Measurements from ENCODE around the gene ARID1B. TPM values are rescaled to one million over a fixed set of nuclear protein-coding genes. Genes with fewer than 3 reads are reported as not detected.

The ARID1B gene
- total and polyA plus RNA-seq, 10 of the 15 experiments (the other 5 are each of a cell fraction or from before 2014, with no cell fraction given) = 24.7 to 133 (median 54.6) TPM

GRCh38 chr6:157223511-157223910 is 446.3 kb downstream of the ARID1B start:
- H3K27ac ChIP-seq (ENCODE audit: control insufficient read depth, insufficient read depth) = no peak overlapping the region

More at GRCh38 chr6:157223511-157223910, 446.3 kb downstream of the ARID1B start:
- CTCF ChIA-PET = interaction anchor here (1.0 to 1.7 kb wide), 3 partner anchors 12 to 20 kb away, joined by 3 to 5 read pairs (median 3); no protein-coding TSS in a partner anchor
- H2AFZ ChIP-seq (ENCODE audit: control insufficient read depth, low read depth, low read length) = no peak overlapping the region
- in situ Hi-C loops (cut with MboI) (no loop called here), intact Hi-C loops (cut with micrococcal nuclease; ENCODE audit: unreplicated experiment) (no loop called here)
- no peaks in the 10 kb centered on the region for H3K36me3 ChIP-seq (ENCODE audit: control insufficient read depth in 2 of 2, insufficient read depth in 2 of 2, low read length in 1 of 2)
- ATAC-seq (no peak), FAIRE-seq (no peak), DNase-seq (ENCODE audit: low read depth, low spot score) (no peak)
- SMC1A ChIA-PET (ENCODE audit: uncharacterized antibody, unreplicated experiment) = interaction anchor here (0.9 to 1.4 kb wide), 4 partner anchors 9 to 649 kb away, joined by 3 to 4 read pairs (median 4); no protein-coding TSS in a partner anchor
- POLR2A ChIA-PET = interaction anchor here (0.5 kb wide), 1 partner anchor 411 kb away, joined by 3 read pairs; no protein-coding TSS in a partner anchor
- H3K9me3 ChIP-seq (replicated peaks; ENCODE audit: control insufficient read depth, insufficient read depth, low read length) = no peaks in the 10 kb centered on the region
- H3K4me3 ChIP-seq = no peak overlapping the region
- TF ChIP-seq MAX (IDR thresholded peaks at IDR 0.05; ENCODE audit: low read depth, low read length) = no peak
- TF ChIP-seq ZNF274 (IDR thresholded peaks at IDR 0.05; ENCODE audit: insufficient read depth, insufficient read length) = no peak
- TF ChIP-seq SIN3A (IDR thresholded peaks at IDR 0.05; ENCODE audit: low read depth, low read length) = no peak
- TF ChIP-seq KLF5 (IDR thresholded peaks at IDR 0.05; ENCODE audit: partially characterized antibody) = no peak
- no peak for TF ChIP-seq IRF5 (IDR thresholded peaks at IDR 0.05; ENCODE audit: borderline replicate concordance)
- TF ChIP-seq POLR2AphosphoS5 (IDR thresholded peaks at IDR 0.05; ENCODE audit: low read length) = no peak
- TF ChIP-seq ZZZ3 (IDR thresholded peaks at IDR 0.05; ENCODE audit: control insufficient read depth, insufficient read length, low read depth) = no peak
- no peak for TF ChIP-seq SPI1 (IDR thresholded peaks at IDR 0.05; ENCODE audit: borderline replicate concordance, insufficient read depth, low read depth, low read length)
- TF ChIP-seq ZBTB33 (IDR thresholded peaks at IDR 0.05) = no peak
- no peak for TF ChIP-seq KDM1A (IDR thresholded peaks at IDR 0.05; ENCODE audit: borderline replicate concordance)
- TF ChIP-seq MTA2 (IDR thresholded peaks at IDR 0.05; ENCODE audit: low read depth) = no peak
- TF ChIP-seq JUND (IDR thresholded peaks at IDR 0.05; ENCODE audit: low read depth, low read length) = no peak
- no peak overlapping the region for H3K9ac ChIP-seq (ENCODE audit: control insufficient read depth, insufficient read depth, low read length)
- no peak overlapping the region for H3K4me2 ChIP-seq (ENCODE audit: control insufficient read depth, insufficient read depth)
- BruUV-seq (replicated peaks) = no TSS peak
- no peaks in the 10 kb centered on the region for H4K20me1 ChIP-seq (ENCODE audit: control insufficient read depth, insufficient read depth)
- H3K27me3 ChIP-seq (replicated peaks in 1 of 2; ENCODE audit: control insufficient read depth in 2 of 2, insufficient read depth in 2 of 2, low read length in 1 of 2) = peaks cover 0 to 3% of the 10 kb centered on the region in 2 experiments; a peak in 2 of 4 replicates
- no peaks in the 10 kb centered on the region for H3K79me2 ChIP-seq (ENCODE audit: control insufficient read depth, insufficient read depth, low read length)
- 33% methylated on average over 15 of the region's 15 CpGs for WGBS (ENCODE audit: insufficient coverage, insufficient replicate concordance, low lambda C conversion rate, missing lambda C conversion rate)
- RAD21 ChIA-PET (ENCODE audit: unreplicated experiment) = interaction anchor here (0.9 to 1.2 kb wide), 2 partner anchors 19 to 187 kb away, joined by 3 to 4 read pairs; no protein-coding TSS in a partner anchor
- H3K4me1 ChIP-seq (ENCODE audit: control insufficient read depth, insufficient read depth, low read length) = peaks cover 10% of the 10 kb centered on the region

All from GM12878 (cell line).